Suppressor macrophage treated with lipopolysaccharide for 4 hours (primary cell): ENCODE data around the gene PCDHA10.
"Not testable (repeated sequence)": the region's sequence is repeated elsewhere in the genome, so short reads cannot be mapped to it uniquely, and the experiment has no call there.

ENCODE experiments used
- DNase-seq: peaks from one replicate; pipeline ENCODE4 v3.0.0-alpha.2; 2020

The PCDHA10 gene

DNA sequence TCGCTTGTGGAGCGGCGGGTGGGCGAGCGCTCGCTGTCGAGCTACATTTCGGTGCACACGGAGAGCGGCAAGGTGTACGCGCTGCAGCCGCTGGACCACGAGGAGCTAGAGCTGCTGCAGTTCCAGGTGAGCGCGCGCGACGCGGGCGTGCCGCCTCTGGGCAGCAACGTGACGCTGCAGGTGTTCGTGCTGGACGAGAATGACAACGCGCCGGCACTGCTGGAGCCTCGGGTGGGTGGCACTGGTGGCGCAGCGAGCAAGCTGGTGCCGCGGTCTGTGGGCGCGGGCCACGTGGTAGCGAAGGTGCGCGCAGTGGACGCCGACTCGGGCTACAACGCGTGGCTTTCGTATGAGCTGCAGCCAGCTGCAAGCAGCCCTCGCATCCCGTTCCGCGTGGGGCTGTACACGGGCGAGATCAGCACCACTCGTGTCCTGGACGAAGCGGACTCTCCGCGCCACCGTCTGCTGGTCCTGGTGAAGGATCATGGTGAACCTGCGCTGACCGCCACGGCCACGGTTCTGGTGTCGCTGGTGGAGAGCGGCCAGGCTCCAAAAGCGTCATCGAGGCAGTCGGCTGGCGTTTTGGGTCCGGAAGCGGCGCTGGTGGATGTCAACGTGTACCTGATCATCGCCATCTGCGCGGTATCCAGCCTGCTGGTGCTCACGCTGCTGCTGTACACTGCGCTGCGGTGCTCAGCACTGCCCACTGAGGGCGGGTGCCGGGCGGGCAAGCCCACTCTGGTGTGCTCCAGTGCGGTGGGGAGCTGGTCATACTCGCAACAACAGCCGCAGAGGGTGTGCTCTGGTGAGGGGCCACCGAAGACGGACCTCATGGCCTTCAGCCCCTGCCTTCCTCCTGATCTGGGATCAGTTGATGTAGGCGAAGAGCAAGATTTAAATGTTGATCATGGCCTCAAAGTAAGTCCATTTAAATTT lies 12.6 kb upstream of the PCDHA10 start:
- DNase-seq = no peak

GRCh38 chr5:140848139-140849102 lies 7.3 kb upstream of the PCDHA10 start, which contains the start of gene PCDHA9:
Gene PCDHA9 (plus strand): TSS chr5:140848382. CDS start chr5:140848496, 114 bp downstream.
- DNase-seq = not testable (repeated sequence)

- not testable (repeated sequence) for DNase-seq
These were observed 5.7 kb upstream of the PCDHA10 start for GRCh38 chr5:140849831-140850634.

GRCh38 chr5:140857177-140857986 lies 1.7 kb downstream of the PCDHA10 start:
- DNase-seq = no peak

GRCh38 chr5:140857987-140858240 lies 2.2 kb downstream of the PCDHA10 start:
- DNase-seq = no peak

DNA sequence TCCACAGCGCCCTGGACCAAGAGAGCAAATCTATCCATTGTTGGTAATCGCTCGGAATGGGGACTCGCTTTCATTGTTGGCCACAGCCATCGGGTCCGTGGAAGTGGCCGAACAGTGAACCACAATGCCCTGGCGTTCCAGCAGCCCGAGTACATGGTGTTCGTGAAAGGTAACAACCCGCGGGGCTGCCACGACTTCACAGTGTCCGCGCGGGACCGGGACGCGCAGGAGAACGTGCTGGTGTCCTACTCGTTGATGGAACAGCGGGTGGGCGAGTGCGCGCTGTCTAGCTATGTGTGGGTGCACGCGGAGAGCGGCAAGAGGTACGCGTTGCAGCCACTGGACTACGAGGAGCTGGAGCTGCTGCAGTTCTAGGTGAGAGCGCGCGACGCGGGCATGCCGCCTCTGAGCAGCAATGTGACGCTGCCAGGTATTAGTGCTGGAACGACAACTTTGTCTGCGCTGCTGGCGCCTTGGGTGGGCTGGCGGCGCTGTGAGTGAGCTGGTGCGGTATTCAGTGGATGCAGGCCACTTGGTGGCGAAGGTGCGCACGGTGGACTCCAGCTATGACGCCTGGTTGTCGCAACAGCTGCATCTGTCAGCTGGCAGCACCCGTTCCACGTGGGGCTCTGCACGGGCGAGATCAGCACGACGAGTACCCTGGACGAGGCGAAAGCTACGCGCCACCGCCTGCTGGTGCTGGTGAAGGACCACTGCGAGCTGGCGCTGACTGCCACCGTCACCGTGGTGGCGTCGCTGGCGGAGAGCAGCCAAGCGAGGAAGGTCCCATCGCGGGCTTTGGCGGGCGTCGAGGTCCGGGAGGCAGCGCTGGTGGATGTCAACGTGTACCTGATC lies 7.0 kb downstream of the PCDHA10 start:
- DNase-seq = no peak

- DNase-seq = no peak
These were observed 13.2 kb downstream of the PCDHA10 start, which contains the start of gene PCDHA11 for GRCh38 chr5:140868721-140869554. Gene PCDHA11 (plus strand): TSS chr5:140868957. CDS start chr5:140869104, 147 bp downstream.

- DNase-seq = peak; percentile 2
These were observed 13.8 kb downstream of the PCDHA10 start for GRCh38 chr5:140869555-140869886.

GRCh38 chr5:140870221-140871201 lies 14.8 kb downstream of the PCDHA10 start:
- DNase-seq = no peak

GRCh38 chr5:140875085-140876065 lies 19.7 kb downstream of the PCDHA10 start, which contains the start of gene PCDHA12:
Gene PCDHA12 (plus strand): TSS chr5:140875308. CDS start chr5:140875473, 165 bp downstream.
- no peak for DNase-seq

GRCh38 chr5:140876541-140877261 lies 21.0 kb downstream of the PCDHA10 start:
- DNase-seq = not testable (repeated sequence)

GRCh38 chr5:140877262-140877581 lies 21.5 kb downstream of the PCDHA10 start:
- DNase-seq = no peak

DNA sequence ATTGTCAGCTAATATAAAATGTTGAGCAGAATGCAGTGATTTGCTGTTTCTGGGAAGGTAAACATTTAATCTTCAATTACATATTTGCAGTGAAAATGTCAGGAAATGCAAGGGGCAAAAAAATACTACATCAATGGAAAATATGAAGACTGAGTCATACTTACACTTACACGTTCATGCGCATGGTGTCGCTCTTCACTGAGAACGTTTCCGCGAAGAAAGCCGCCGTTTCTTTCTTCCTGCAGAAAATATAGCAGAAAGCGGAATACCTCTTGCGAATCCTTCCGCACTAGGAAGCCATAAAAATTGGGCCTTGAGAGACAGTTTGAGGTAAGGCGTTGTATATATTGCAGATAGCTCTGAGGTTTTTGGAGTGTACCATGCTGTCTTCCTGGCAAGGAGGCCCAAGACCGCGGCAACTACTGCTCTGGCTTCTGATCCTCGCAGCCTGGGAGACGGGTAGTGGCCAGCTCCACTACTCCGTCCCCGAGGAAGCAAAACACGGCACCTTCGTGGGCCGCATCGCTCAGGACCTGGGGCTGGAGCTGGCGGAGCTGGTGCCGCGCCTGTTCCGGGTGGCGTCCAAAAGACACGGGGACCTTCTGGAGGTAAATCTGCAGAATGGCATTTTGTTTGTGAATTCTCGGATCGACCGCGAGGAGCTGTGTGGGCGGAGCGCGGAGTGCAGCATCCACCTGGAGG lies 26.3 kb downstream of the PCDHA10 start, which contains the start of gene PCDHA13:
Gene PCDHA13 (plus strand): TSS at position 236 of the 702 bp plus-strand sequence. CDS start 145 bp downstream, at position 381.
- DNase-seq = no peak

DNA sequence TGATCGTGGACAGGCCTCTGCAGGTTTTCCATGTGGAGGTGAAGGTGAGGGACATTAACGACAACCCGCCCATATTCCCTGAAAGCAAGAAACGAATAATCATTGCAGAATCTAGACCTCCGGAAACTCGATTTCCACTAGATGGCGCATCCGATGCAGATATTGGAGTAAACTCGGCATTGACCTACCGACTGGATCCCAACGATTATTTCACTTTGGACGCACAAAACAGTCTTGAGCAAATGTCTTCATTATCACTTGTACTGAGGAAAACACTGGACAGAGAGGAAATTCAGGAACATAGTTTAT lies 26.8 kb downstream of the PCDHA10 start:
- no peak for DNase-seq

- no peak for DNase-seq
These were observed 27.7 kb downstream of the PCDHA10 start for GRCh38 chr5:140883373-140883772.
